GM12874 (cell line): ENCODE data around the gene RRP1.

Experiments used
- TF ChIP-seq, protein P1 (sequence below): IDR thresholded peaks from 2 replicates; pipeline ENCODE4 v1.5.1; 2011; ENCODE audit warnings: low read depth, mild to moderate bottlenecking, control low read depth, low read length, moderate library complexity; ENCODE audit not compliant: insufficient read depth

Gene RRP1

GRCh38 chr21:43782431-43783097 is 6.8 kb upstream of the RRP1 start:
- TF ChIP-seq, protein P1, sequence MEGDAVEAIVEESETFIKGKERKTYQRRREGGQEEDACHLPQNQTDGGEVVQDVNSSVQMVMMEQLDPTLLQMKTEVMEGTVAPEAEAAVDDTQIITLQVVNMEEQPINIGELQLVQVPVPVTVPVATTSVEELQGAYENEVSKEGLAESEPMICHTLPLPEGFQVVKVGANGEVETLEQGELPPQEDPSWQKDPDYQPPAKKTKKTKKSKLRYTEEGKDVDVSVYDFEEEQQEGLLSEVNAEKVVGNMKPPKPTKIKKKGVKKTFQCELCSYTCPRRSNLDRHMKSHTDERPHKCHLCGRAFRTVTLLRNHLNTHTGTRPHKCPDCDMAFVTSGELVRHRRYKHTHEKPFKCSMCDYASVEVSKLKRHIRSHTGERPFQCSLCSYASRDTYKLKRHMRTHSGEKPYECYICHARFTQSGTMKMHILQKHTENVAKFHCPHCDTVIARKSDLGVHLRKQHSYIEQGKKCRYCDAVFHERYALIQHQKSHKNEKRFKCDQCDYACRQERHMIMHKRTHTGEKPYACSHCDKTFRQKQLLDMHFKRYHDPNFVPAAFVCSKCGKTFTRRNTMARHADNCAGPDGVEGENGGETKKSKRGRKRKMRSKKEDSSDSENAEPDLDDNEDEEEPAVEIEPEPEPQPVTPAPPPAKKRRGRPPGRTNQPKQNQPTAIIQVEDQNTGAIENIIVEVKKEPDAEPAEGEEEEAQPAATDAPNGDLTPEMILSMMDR = no peak

DNA sequence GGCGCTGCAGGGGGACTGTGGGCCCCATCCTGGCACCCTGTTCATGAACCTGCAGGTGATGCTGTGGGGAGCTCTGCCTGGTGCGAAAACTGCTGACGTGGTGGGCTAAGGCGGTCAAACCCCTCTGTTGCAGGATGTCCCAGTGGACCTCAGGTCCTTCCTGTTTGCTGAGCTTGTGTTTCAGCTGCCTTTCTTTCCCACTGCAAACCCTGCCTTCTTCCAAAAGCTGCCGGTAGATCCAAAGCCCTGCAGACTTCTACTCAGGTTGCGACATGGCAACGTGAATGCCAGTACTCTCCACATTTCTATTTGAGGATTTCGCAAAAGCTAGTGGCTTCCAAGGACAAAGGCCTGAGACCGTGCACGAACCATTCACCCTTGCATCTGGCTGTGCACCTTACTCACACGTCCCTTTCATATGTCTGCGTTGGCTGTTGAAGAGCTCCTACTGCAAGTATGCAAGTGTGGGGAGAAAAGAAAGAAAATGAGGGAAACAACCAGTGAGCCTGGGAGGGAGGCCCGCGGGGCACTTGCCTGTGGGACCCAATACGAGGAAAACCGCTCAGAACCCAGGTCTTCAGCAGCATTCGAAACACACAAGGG is 6.2 kb upstream of the RRP1 start:
- TF ChIP-seq, protein P1 = no peak

DNA sequence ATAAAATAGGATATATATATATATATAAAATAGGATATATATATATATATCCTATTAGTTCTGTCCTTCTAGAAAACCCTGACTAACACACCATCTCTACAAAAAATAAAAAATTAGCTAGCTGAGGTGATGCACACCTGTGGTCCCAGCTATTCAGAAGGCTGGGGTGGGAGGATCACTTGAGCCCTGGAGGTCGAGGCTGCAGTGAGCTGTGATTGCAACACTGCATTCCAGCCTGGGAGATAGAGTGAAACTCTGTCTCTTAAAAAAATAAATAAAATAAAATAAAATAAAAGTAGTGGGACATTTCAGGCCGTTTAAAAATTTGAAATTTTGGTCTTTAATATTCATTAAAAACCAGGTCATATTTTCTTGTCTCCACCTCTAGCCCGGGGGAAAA is 4.2 kb upstream of the RRP1 start:
- TF ChIP-seq, protein P1 = no peak

- TF ChIP-seq, protein P1 = no peak
These were observed 3.0 kb upstream of the RRP1 start for GRCh38 chr21:43786300-43786806.

GRCh38 chr21:43786807-43787440 is 2.5 kb upstream of the RRP1 start:
- TF ChIP-seq, protein P1 = no peak

DNA sequence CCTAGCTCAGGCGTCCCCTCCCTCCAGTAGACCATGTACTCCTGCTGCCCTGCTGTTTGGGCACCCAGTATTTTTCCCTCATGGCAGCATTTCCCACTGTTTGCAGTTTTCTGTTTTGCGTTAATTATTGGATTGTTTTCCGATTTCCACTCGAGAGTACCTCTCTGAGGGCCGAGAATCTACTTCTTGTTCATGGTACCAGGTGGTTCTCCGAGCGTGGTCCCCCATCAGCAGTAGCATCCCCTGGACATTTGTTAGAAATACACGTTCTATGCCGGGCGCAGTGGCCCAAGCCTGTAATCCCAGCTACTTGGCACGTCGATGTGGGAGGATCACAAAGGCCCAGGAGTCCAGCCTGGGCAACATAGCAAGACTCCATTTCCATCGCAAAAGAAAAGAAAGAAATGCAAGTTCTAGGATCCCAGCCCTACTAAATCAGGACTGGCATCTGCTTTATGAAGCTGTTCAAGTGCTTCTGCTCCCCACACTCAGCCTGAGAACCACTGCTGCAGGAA is 690 bp downstream of the RRP1 start:
- TF ChIP-seq, protein P1 = no peak

DNA sequence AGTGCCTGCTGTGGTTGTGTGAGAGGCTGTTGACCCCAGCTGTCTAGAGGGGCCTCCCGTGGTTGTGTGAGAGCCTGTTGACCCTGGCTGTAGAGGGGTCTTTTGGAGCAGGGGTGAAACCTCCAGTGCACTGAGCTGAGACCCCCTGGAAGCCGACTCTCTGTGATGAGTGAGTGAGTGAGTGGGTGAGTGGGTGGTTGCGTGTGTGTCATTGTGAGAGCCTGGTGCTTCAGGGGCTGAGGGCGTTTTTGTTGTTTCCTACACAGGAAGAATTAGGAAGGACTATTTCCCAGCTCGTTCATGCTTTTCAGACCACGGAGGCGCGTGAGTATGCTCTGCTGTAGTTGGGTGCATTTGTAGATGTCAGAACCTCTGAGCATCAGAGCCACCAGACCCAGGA is 3.0 kb downstream of the RRP1 start:
- TF ChIP-seq, protein P1 = no peak
